Stimulated activated CD8-positive, alpha-beta memory T cell treated with anti-CD3 and anti-CD28 coated beads, Interleukin-4, amount 100 ng/mL, for 4 hours (primary cell): Measurements from ENCODE around the gene SBNO2.

Source experiments
- DNase-seq, 2 donors: peaks; one replicate each; pipeline ENCODE4 v3.0.0-alpha.2; 2020; ENCODE audit warnings: low read depth in 2 of 2, low spot score in 1 of 2

SBNO2 gene, protein sequence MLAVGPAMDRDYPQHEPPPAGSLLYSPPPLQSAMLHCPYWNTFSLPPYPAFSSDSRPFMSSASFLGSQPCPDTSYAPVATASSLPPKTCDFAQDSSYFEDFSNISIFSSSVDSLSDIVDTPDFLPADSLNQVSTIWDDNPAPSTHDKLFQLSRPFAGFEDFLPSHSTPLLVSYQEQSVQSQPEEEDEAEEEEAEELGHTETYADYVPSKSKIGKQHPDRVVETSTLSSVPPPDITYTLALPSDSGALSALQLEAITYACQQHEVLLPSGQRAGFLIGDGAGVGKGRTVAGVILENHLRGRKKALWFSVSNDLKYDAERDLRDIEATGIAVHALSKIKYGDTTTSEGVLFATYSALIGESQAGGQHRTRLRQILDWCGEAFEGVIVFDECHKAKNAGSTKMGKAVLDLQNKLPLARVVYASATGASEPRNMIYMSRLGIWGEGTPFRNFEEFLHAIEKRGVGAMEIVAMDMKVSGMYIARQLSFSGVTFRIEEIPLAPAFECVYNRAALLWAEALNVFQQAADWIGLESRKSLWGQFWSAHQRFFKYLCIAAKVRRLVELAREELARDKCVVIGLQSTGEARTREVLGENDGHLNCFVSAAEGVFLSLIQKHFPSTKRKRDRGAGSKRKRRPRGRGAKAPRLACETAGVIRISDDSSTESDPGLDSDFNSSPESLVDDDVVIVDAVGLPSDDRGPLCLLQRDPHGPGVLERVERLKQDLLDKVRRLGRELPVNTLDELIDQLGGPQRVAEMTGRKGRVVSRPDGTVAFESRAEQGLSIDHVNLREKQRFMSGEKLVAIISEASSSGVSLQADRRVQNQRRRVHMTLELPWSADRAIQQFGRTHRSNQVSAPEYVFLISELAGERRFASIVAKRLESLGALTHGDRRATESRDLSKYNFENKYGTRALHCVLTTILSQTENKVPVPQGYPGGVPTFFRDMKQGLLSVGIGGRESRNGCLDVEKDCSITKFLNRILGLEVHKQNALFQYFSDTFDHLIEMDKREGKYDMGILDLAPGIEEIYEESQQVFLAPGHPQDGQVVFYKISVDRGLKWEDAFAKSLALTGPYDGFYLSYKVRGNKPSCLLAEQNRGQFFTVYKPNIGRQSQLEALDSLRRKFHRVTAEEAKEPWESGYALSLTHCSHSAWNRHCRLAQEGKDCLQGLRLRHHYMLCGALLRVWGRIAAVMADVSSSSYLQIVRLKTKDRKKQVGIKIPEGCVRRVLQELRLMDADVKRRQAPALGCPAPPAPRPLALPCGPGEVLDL (N-terminal part only)

DNA sequence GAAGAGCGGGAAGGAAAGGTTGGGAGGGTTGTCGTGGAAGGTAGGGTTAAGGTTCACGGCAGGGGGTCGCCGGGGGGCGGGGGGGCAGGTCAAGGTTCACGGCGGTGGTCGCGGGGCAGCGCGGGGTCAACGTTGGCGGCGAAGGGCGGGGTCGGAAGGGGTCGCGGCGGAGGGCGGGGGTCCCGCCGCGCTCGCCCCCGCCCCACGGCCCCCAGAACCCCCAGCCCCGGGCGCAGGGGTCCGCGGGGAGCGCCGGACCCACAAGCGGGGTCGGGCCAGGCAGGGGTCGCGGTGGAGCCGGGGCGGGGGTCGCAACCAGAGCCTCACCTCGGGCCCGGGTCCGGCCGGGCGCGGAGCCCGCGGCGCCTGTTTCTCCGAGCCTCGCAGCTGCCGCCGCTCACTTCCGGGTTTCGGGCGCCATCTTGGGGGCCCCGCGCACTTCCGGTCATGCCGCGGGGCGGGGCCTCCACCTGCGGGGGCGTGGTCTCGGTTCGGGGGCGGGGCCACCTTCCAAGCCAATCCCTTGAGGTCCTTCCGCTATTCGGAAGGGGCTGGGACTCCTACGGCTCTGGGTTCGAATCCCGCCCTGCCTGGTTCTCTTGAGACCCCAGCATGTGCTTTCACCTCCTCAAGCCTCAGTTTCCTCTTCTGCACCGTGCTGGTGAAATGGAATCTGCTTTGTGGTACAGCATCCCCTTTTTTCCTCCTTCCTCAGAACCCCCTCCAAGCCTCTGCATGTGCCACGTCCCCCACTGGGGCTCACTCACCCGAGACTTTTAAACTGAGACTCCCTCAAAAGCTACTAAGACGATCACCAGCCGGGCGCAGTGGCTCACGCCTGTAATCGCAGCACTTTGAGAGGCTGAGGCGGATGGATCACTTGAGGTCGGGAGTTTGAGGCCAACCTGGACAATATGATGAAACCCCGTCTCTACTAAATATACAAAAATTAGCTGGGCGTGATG lies at the start of gene SBNO2:
SBNO2 (minus strand) TSS at position 424 of the 965 bp plus-strand sequence. CDS start 19,992 bp downstream, outside the sequence.
- DNase-seq, result peak; percentile 73 to 88

DNA sequence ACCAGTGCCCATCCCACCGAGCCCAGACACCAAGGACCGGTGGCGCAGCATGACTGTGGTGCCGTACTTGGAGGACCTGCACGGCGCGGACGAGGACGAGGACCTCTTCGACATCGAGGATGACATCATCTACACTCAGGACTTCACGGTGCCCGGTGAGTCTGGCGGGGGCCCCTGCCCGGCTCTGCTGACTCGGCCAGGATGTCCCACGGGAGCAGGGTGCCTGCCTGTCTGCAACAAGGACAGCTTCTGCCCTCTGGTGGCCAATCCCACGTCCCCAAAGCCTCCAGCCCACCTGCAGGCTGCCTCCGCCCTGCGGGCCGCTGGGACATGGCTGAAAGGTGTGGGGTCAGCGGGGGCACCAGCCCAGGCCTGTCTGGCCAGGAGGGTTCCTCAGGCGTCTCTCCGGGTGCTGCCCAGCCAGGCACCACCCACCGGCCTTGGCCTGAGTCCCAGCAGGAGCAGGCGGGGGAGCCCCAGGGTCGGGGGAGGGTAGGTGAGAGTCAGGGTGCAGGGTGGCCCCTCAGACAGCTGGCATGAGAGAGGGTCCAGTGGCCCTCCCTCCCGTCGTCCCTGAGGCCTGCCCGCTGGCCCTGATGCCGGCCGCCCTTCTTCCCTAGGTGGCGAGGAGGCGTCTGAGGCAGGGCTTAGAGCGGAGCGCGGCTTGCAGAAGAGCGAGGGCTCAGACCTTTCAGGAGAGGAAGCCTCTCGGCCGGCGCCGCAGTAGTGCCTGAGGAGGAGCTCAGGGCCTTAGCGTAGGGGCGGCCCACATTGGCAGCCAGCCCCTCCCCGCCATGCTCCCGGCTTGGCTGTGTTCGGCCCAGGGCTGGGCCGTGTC lies 49.2 kb upstream of the SBNO2 start:
- DNase-seq, result no peak

DNA sequence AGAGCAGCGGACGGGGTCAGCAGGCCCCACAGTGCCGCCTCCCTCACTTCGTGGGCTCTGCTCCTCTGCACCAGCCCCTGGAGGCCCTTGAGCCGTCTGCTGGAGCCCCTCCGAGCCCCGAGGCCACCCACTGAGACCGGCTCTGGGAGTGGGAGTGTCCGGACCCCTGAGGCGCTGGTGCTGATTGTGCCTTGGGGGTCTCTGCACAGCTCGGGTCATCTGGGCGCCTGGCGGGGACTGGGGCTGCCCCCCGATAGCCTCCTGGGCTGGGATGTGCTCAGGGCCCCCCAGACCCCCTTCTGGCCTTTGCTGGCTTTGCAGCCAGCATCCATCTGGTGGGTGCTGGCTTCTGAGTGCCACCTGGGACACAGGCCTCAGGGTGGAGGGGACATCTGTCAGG lies 48.3 kb upstream of the SBNO2 start:
- no peak for DNase-seq

DNA sequence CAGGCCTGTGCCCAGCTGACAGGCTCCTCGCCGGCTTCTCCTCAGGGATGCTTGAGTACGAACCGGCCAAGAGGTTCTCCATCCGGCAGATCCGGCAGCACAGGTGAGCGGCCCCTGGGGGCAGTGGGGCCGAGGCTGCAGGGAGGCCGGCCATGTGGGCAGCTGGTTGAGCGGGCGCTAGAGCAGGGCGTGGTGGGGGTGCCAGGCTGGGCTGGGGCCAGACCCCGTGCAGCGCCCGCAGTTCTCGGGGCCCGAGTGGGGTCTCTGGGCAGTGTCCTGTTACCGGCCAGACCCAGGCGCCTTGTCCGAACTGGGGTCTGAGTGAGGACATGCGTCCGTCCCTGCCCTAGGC lies 47.8 kb upstream of the SBNO2 start:
- DNase-seq, result no peak

DNA sequence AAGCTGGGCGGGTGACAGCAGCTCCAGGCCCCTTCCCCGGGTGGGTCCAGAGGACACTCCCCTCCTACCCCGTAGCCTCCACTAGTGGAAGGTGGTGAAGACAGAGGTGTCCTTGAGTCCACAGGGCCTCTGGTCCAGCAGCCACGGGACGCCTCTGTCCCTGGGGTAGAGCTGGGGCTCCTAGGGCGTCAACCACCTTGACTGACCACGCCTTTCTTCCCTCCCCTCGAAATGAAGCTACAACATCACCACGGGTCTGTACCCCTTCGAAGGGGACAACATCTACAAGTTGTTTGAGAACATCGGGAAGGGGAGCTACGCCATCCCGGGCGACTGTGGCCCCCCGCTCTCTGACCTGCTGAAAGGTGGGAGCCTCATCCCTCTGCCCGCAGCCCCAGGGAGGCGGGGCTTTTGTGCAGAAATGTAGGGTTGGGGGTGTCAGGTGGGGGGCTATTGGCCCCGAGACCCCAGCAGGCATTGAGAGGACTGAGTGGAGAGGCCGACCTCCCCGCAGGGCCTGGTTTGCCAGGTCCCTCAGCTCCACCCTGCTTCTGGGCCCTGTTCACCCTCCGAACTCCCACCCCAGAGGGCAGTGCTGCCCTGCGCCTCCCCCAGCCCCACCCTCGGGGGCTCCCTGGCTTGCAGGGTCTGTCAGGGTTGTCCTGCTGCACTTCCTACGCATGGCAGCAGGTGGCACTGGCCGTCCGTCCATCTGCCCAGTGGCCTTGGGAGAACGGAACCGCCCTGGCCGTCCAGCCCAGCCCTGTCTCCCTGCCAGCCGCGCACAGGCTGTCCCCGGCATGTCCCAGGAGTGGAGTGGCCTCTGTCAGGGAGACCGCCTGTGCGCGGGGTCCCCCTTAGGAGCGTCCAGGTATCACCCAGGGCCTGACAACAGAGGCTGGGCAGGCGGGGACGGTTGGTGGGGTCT lies 47.2 kb upstream of the SBNO2 start:
- no peak for DNase-seq

DNA sequence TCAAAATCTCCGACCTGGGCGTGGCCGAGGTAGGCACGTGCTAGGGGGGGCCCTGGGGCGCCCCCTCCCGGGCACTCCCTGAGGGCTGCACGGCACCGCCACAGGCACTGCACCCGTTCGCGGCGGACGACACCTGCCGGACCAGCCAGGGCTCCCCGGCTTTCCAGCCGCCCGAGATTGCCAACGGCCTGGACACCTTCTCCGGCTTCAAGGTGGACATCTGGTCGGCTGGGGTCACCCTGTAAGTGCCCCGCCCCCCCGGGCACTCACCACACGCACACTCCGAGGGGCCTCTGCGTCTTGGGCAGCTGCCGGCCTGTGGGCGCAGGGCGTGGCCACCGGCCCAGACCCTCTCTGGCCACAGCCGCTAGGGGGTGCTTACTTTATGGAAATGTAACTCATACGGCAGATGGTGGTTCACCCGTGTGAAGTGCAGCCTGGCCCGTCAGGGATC lies 46.4 kb upstream of the SBNO2 start:
- DNase-seq, result no peak

DNA sequence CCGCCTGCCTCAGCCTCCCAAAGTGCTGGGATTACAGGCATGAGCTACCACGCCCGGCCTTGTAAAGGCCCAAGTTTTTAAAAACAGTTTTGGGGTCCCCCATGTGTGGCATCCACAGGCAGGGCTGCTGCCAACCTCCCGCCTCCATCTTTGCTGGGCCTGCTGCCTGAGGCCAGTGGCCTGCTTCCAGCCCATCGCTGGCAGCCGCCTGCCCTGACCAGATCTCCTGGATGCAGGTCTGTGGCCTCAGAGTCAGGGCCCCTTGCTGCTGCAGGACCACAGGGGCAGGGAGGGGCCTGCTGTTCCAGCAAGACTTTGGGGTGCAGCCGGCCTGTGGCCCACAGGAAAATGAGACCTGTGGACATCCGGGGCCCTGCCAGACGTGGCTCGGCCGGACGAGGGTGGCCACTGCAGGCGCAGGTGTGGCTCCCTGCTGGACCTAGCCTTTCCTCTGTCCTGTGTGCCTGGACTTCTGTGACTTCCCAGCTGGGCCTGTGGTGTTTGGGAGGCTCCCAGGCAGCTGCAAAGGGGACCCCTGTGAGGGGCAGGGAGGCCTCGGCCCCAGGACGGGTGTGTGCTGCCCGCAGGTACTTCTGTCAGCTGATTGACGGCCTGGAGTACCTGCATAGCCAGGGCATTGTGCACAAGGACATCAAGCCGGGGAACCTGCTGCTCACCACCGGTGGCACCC lies 45.9 kb upstream of the SBNO2 start:
- no peak for DNase-seq

DNA sequence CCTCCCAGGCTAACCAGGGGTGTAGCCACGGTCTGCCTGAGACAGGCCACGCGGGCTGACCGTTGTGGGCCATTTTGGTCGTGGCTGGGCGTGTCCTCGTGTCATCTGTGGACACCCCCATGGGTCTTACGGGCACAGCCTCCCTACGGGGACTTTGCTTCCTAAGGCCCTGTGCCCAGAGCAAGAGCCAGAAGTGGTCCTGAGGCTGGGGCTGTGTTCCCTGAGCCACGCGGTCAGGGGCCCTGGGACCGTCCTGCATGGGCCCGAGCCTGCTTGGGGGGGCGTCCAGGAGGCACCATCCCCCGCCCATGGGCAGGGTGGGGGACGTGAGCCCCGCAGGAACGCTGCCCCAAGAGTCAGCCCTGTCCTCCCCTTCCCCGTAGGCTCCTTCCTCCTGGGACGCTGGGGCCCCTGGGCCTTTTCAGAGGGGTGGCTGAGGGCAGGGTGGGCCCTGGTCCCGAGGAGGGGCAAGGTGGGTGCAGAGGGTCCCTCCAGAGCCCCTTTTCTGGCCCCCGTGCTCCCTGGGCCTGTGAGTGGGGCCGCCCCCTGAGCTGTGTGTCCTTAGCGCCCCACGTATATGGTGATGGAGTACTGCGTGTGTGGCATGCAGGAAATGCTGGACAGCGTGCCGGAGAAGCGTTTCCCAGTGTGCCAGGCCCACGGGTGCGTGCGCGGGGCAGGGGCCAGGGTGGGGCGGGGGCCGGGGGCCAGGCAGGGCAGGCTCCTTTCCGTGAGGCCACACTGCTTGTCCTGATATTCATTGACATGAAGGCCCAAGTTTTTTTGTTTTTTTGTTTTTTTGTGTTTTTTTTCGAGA lies 44.9 kb upstream of the SBNO2 start:
- DNase-seq, result no peak

DNA sequence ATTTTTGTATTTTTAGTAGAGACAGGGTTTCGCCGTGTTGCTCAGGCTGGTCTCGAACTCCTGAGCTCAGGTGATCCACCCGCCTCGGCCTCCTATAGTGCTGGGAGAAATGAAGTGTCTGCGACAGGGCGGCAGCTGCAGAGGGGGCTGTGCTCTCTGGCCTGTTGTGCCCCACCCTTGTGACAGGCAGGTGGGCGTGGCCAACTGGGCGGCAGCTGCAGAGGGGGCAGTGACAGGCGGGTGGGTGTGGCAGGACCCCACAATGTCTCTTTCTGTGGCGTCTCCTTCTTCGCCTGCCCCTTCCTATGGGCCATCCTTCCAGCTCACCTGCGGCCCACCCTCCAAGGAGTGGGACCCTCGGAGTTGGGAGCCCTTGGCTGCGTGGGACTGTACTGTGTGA lies 43.3 kb upstream of the SBNO2 start:
- DNase-seq, result no peak

DNA sequence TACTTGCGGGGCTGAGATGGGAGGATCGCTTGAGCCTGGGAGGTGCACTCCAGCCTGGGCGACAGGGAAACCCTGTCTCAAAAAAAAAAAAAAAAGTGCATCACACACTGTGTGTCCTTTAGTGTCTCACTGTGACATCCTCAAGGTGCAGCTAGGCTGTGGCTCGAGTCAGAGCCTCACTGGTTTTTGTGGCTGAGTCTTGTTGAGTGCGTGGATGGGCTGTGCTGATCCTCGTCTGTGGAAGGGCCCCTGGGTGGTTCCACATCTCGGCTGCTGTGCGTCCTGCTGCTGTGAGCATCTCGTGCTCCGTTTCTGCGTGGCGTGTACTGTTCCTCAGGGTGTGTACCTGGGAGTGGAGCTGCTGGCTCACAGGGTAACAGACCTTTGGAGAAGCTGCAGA lies 42.7 kb upstream of the SBNO2 start:
- DNase-seq, result no peak

DNA sequence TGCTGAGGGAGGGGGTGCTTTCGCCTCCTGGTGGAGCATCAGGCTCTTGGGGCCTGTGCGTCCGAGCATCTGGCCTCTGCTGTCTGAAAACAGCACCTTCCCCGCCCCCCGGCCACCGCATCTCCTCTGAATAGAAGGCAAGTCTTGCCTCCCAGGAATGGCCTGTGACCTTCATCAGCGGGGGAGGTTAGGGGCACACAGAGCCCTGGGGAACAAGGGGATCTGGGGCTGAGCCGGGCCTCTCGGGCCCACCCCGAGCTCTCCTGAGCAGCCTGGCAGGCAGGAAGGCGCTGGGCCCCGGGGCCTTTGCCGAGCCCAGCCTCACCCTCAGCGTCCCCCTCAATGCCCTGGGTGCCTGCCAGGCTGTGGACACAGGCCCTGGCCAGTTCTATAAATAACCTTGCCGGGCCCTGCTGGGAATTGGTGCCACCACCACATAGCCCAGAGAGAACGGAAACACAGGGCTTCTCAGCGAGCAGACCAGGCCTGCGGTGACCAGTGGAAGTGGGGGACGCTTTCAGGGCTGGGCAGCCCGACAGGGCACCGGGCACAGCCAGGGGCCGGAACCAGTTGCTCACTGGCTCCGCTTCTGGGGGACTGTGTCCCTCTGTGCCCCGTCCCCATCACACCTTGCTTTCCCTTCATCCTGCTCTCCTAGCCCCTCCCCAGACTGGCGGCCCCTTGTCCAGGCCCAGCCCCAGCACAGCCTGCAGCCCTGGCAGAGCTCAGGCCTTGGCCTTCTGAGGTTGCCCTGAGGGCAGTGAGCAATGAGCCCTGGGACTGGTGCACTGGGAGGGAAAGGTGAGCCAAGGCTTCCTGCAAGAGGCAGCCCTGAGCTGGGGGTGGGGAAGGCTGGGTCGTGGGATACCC lies 41.0 kb upstream of the SBNO2 start:
- DNase-seq, result no peak

DNA sequence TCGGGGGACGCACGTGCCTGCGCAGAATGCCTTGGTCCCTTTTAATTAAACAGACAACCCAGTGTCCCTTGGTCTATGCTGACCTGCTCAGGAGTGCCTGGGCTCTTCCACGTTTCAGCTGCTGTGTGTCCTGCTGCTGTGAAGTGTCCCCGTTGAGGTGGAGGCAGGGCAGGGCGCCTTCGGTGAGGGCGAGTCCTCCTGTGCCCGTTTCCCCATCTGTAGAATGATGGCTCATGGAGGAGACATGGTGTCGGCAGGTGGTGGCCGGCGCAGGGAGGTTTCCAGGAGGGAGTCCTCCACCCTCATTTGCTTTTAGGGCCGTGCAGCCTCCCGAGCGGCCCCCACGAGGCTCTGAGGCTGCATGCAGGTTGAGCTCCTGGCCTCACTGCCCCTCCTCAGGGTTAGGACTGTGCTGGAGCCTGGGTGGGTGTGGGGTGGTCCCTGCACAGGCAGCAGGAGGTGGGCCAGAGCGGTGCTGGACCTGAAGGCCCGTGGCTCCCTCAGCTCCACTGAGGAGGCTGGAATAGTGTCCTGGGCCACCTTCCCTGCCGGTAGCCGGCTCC lies 40.3 kb upstream of the SBNO2 start:
- no peak for DNase-seq

DNA sequence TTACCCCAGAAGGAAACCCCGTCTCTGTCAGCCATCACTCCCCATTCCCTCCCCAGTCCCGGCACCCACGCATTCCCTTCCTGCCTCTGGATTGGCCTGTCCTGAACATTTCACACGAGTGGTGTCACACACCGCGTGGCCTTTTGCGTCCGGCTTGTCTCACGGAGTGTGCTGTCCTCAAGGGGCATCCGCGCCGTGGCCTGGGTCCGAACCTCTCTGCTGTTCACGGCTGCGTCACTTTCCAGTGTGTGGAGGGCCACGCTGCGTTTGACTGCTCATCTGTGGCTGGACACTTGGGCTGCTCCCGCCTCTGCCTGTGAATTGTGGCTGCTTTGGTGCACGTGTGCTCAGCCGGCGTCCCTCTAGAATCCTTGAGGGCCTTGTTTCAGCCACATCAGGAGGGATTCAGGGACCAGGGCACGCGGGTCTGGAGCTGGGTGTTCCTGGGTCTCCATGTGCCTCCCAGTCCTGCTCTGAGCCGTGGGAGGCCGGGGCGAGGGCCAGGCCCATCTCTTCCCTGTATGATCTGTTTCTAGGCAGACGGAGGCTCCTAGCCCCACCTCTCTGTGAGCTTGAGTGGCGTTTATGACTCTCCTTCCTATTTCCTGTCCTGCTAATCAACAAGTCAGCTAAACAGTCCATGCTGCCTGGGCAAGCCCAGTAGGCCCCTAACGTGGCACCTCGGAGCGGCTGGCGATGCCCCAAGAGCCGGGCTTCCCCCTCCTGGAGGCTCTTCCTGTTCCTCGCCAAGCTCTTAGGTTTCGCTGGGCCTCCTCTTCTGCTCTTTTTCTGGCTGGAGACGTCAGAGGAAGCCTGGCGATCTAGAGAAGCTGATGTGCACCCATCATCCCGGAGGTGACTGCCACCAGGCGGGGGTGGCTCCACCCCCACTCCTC lies 39.6 kb upstream of the SBNO2 start:
- DNase-seq, result no peak

DNA sequence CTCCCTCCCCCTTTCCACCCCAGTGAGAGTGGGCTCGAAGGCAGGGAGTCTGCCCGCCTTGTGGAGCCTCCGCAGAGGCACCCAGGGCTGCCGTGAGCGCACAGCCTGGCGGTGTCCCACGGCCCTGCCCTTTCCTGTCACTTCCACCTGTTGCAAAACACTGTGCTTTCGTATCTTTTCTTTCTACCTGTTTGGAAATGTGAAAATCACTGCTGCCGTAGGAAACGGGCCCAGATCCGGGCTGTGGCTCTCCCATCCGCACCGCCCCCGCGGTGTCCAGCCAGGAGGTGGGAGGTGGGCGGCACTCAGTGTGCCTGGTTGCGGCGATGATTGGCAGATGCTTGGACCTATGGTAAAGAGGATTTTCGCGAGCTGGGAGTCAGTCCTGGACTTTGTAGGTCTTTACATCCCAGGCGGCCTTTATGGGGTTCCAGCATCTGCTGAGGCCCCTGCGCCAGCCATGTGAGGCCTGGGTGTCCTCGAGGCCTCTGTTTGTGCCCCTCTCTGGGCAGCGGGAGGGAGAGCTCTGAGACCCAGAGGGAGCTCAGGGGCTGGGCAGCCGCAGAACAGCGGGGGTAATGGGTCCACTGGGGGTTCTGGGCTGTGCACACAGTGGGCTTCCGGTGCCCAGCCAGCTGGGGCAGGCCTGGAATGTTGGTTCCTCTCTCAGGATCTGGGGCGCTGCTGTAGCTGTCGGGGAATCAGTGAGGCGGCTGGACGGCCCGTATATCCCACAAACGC lies 37.6 kb upstream of the SBNO2 start:
- DNase-seq, result no peak
